ENCODE measurements around the gene LITAF. TPM values are rescaled to one million over a fixed set of nuclear protein-coding genes. Genes with fewer than 3 reads are reported as not detected.
A peak's percentile ranks its signal among the peaks of the same experiment; 100 is the strongest.
"Not testable (repeated sequence)": the region's sequence is repeated elsewhere in the genome, so short reads cannot be mapped to it uniquely, and the experiment has no call there.

Gene LITAF
- total RNA-seq, 1 donor from 2014 or later: 70.9 TPM

- no peak for TF ChIP-seq CTCF (IDR thresholded peaks at IDR 0.05; ENCODE audit: unreplicated experiment)
- H3K9me3 Mint-ChIP-seq (ENCODE audit: unreplicated experiment): no peaks in the 10 kb centered on the region
- peak overlapping the region; percentile 4 for H3K27ac Mint-ChIP-seq (ENCODE audit: unreplicated experiment)
- no peak for DNase-seq (ENCODE audit: low spot score)
- peak overlapping the region; percentile 32 for H3K4me3 Mint-ChIP-seq (ENCODE audit: unreplicated experiment)
- peaks cover 38% of the 10 kb centered on the region for H3K4me1 Mint-ChIP-seq (ENCODE audit: unreplicated experiment)
- peaks cover 3% of the 10 kb centered on the region for H3K36me3 Mint-ChIP-seq (ENCODE audit: low read depth, unreplicated experiment)
- H3K27me3 Mint-ChIP-seq (ENCODE audit: unreplicated experiment): peaks cover 3% of the 10 kb centered on the region
Measured at GRCh38 chr16:11583889-11584565, 2.7 kb downstream of the LITAF start.

- Mint-ChIP-seq H3K9me3 (ENCODE audit: unreplicated experiment) (no peaks in the 10 kb centered on the region), H3K27me3 (ENCODE audit: unreplicated experiment) (peaks cover 2% of the 10 kb centered on the region), H3K4me3 (ENCODE audit: unreplicated experiment) (no peak overlapping the region), H3K36me3 (ENCODE audit: low read depth, unreplicated experiment) (no peaks in the 10 kb centered on the region), H3K27ac (ENCODE audit: unreplicated experiment) (no peak overlapping the region), H3K4me1 (ENCODE audit: unreplicated experiment) (peaks cover 35% of the 10 kb centered on the region)
- DNase-seq (ENCODE audit: low spot score): no peak
- no peak for TF ChIP-seq CTCF (IDR thresholded peaks at IDR 0.05; ENCODE audit: unreplicated experiment)
Measured at GRCh38 chr16:11583166-11583565, 3.6 kb downstream of the LITAF start.

GRCh38 chr16:11582157-11582814 lies 4.4 kb downstream of the LITAF start:
- no peak for DNase-seq (ENCODE audit: low spot score)
- Mint-ChIP-seq H3K4me1 (ENCODE audit: unreplicated experiment) (peaks cover 35% of the 10 kb centered on the region), H3K27ac (ENCODE audit: unreplicated experiment) (no peak overlapping the region), H3K9me3 (ENCODE audit: unreplicated experiment) (no peaks in the 10 kb centered on the region), H3K4me3 (ENCODE audit: unreplicated experiment) (no peak overlapping the region), H3K36me3 (ENCODE audit: low read depth, unreplicated experiment) (no peaks in the 10 kb centered on the region), H3K27me3 (ENCODE audit: unreplicated experiment) (peaks cover 2% of the 10 kb centered on the region)
- TF ChIP-seq CTCF (IDR thresholded peaks at IDR 0.05; ENCODE audit: unreplicated experiment): no peak

- no peak for DNase-seq (ENCODE audit: low spot score)
- Mint-ChIP-seq H3K27ac (ENCODE audit: unreplicated experiment) (no peak overlapping the region), H3K36me3 (ENCODE audit: low read depth, unreplicated experiment) (no peaks in the 10 kb centered on the region), H3K4me1 (ENCODE audit: unreplicated experiment) (peaks cover 35% of the 10 kb centered on the region), H3K9me3 (ENCODE audit: unreplicated experiment) (no peaks in the 10 kb centered on the region), H3K27me3 (ENCODE audit: unreplicated experiment) (peaks cover 2% of the 10 kb centered on the region), H3K4me3 (ENCODE audit: unreplicated experiment) (no peak overlapping the region)
- no peak for TF ChIP-seq CTCF (IDR thresholded peaks at IDR 0.05; ENCODE audit: unreplicated experiment)
Measured at GRCh38 chr16:11581678-11582077, 5.0 kb downstream of the LITAF start.

- no peaks in the 10 kb centered on the region for H3K36me3 Mint-ChIP-seq (ENCODE audit: low read depth, unreplicated experiment)
Measured at GRCh38 chr16:11580451-11581086, 6.2 kb downstream of the LITAF start.

GRCh38 chr16:11577290-11577660 lies 9.4 kb downstream of the LITAF start:
- H3K27ac Mint-ChIP-seq (ENCODE audit: unreplicated experiment); H3K4me1 Mint-ChIP-seq (ENCODE audit: unreplicated experiment); H3K36me3 Mint-ChIP-seq (ENCODE audit: low read depth, unreplicated experiment); H3K9me3 Mint-ChIP-seq (ENCODE audit: unreplicated experiment); DNase-seq (ENCODE audit: low spot score); H3K4me3 Mint-ChIP-seq (ENCODE audit: unreplicated experiment); H3K27me3 Mint-ChIP-seq (ENCODE audit: unreplicated experiment): not testable (repeated sequence)

More at GRCh38 chr16:11580451-11581086, 6.2 kb downstream of the LITAF start:
- H3K4me3 Mint-ChIP-seq (ENCODE audit: unreplicated experiment): no peak overlapping the region
- no peaks in the 10 kb centered on the region for H3K9me3 Mint-ChIP-seq (ENCODE audit: unreplicated experiment)
- peaks cover 32% of the 10 kb centered on the region for H3K4me1 Mint-ChIP-seq (ENCODE audit: unreplicated experiment)
- peaks cover 2% of the 10 kb centered on the region for H3K27me3 Mint-ChIP-seq (ENCODE audit: unreplicated experiment)
- no peak for TF ChIP-seq CTCF (IDR thresholded peaks at IDR 0.05; ENCODE audit: unreplicated experiment)
- no peak overlapping the region for H3K27ac Mint-ChIP-seq (ENCODE audit: unreplicated experiment)
- no peak for DNase-seq (ENCODE audit: low spot score)
